Thyroid gland (tissue), 4 donors: Measurements from ENCODE around the gene S100A3. TPM values are rescaled to one million over a fixed set of nuclear protein-coding genes. Genes with fewer than 3 reads are reported as not detected.

ENCODE experiments used
- DNase-seq, 2 donors: peaks; one replicate each; pipeline ENCODE4 v3.0.0-alpha.2; 2019
- H3K27ac ChIP-seq, 3 donors: fragments of 200-600 bp; sonication (generic); 1 replicate in 2 of 3; 2 replicates in 1 of 3; pipeline ENCODE4 v1.5.1; 2016 to 2019; ENCODE audit warnings: mild to moderate bottlenecking in 1 of 3, moderate library complexity in 1 of 3
- H3K27me3 ChIP-seq: fragments of 200-600 bp; sonication (generic); one replicate; pipeline ENCODE4 v1.5.1; 2019
- H3K36me3 ChIP-seq, 2 donors: fragments of 200-600 bp; sonication (generic); one replicate each; pipeline ENCODE4 v1.5.1; 2016 to 2019
- H3K4me1 ChIP-seq, 2 donors: fragments of 200-600 bp; sonication (generic); one replicate each; pipeline ENCODE4 v1.5.1; 2017 to 2019
- H3K4me3 ChIP-seq, 3 donors: fragments of 200-600 bp; sonication (generic); replicated peaks in 1 of 3; 1 replicate in 2 of 3; 2 replicates in 1 of 3; pipeline ENCODE4 v1.5.1; 2016; ENCODE audit warnings: mild to moderate bottlenecking in 1 of 3
- H3K9me3 ChIP-seq: fragments of 200-600 bp; sonication (generic); one replicate; pipeline ENCODE4 v1.5.1; 2017
- POLR2A ChIP-seq, 2 donors: fragments of 450-650 bp; IDR thresholded peaks; one replicate each; pipeline ENCODE4 v1.6.1; 2017; ENCODE audit warnings: antibody characterized with exemption in 2 of 2, mild to moderate bottlenecking in 2 of 2, moderate library complexity in 1 of 2
- WGBS, 2 donors: methylation state at CpG; one replicate each; pipeline ENCODE4 v1.1.5; 2017; 5-methylcytosine and 5-hydroxymethylcytosine counted together
- intact Hi-C: fragments of 100-400 bp; cut with DNase I; formaldehyde crosslinking; loops from one replicate; pipeline ENCODE4 v1.15.1; 2023
- total RNA-seq, 4 donors: library from RNA; depleted of rRNA; stranded (reverse); fragments of >200 nt; gene quantifications; one replicate each; pipeline ENCODE4 v1.2.3, GENCODE V29; 2016
- TF ChIP-seq, protein P1 (sequence below), 6 experiments: fragments of 200-600 bp in 3 of 6; fragments of 450-650 bp in 3 of 6; sonication (generic) in 3 of 6; IDR thresholded peaks; one replicate each; pipeline ENCODE4 v1.5.1; 2016 to 2019; ENCODE audit warnings: antibody characterized with exemption in 6 of 6, mild to moderate bottlenecking in 2 of 6, inconsistent platforms in 1 of 6, moderate library complexity in 1 of 6

Gene S100A3
- total RNA-seq, 4 donors from 2014 or later, result 0.83 to 1.7 TPM; not detected in 2

DNA sequence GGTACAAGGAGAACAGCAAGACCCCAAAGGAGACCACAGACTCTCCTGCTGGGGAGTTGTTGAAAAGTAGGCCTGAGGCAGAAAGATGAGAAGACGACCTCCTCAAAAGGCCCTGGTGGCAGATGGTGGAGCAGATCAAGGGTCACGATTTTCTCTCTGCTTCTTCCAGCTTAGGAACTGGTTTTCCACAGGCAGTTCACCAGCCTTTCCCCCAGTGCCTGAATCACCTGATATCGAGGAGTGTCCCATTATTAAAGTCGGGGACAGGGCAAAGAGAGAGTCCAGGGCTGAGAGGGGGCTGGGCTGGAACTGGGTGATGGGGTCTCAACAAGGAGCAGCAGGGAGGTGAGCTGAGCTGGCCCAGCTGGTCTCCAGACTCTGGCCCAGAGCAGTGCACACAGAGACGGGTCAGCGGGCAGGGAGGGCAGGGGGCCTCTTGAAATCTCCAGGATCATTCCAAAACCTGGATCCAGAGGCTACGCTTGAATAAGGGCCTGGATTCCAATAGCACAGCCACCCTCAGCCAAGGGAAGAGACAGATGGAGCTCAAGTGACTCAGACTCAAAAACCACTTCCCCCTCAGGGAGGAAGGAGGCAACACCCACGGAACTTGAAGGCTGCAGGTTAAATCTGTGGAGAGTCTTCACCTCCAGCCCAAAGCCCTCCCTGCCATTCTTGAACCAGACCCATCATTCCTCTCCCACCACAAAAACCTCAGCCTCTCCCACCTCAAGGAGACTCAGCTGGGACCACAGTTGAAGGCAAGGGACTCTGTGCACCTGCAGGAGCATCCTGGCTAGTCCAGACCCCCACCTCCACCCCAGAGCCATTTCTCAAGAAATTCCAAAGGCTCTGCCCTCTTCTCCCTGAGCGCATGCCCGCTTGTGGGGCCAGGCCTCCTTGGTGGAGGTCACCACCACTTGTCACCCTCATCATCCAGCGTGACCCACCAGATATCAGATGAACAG is 8.4 kb downstream of the S100A3 start, which contains the start of gene S100A5:
S100A5 (minus strand) TSS at position 541 of the 968 bp plus-strand sequence. CDS start 743 bp downstream, outside the sequence.
- Histone ChIP-seq H3K9me3 (no peaks in the 10 kb centered on the region), H3K4me1 (peaks cover 34 to 74% of the 10 kb centered on the region in 2 donors), H3K4me3 (no peak within 1 kb of the TSS), H3K27me3 (no peaks in the 10 kb centered on the region), H3K27ac (peak within 1 kb of the TSS; percentile 66 to 87 (median 81)), H3K36me3 (no peaks in the 10 kb centered on the region)
- TF ChIP-seq, protein P1, sequence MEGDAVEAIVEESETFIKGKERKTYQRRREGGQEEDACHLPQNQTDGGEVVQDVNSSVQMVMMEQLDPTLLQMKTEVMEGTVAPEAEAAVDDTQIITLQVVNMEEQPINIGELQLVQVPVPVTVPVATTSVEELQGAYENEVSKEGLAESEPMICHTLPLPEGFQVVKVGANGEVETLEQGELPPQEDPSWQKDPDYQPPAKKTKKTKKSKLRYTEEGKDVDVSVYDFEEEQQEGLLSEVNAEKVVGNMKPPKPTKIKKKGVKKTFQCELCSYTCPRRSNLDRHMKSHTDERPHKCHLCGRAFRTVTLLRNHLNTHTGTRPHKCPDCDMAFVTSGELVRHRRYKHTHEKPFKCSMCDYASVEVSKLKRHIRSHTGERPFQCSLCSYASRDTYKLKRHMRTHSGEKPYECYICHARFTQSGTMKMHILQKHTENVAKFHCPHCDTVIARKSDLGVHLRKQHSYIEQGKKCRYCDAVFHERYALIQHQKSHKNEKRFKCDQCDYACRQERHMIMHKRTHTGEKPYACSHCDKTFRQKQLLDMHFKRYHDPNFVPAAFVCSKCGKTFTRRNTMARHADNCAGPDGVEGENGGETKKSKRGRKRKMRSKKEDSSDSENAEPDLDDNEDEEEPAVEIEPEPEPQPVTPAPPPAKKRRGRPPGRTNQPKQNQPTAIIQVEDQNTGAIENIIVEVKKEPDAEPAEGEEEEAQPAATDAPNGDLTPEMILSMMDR (IDR thresholded peaks at IDR 0.05), result no peak
- peak in 1 of 2 donors; percentile 42 for TF ChIP-seq POLR2A (IDR thresholded peaks at IDR 0.05)
- DNase-seq, result peak; percentile 80 to 81
- intact Hi-C loops, result no loop called here
- 58 to 59% methylated on average over 10 to 11 of the region's 11 CpGs for WGBS, 2 donors

DNA sequence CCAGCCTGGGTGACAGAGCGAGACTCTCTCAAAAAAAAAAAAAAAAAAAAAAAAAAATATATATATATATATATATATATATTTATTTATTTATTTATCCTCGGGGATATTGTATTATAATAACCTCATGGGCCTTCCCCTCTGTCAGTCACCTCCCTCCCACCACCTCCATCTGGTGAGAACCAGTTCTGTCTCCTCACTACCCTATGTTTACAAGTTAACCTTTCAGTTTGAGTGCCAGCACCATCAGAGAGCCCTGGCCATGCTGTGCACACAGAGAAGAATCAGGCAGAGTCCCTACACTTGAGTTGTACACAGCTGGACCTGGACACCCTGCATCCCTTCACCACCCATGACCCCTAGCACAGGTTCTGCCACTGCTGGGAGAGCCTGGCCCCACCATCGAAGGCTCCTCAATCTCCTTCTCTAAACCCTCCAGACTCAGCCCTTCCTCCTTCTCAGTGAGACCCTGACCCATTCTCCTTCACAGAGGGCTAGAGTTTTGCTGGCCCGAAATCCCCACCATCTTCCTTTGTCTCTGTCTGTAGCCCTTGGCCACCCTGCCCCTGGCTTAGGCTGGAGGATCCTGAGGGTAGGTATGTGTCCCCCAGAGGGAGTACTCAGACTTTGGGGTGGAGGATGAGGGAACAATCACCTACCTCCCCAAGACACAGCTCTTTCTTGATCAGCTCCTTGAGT is 9.5 kb downstream of the S100A3 start:
- DNase-seq, result peak; percentile 27 to 54
- Histone ChIP-seq H3K36me3 (no peaks in the 10 kb centered on the region), H3K4me3 (no peak overlapping the region), H3K4me1 (peaks cover 34 to 68% of the 10 kb centered on the region in 2 donors), H3K27ac (peak overlapping the region; percentile 66 to 87 (median 81)), H3K27me3 (no peaks in the 10 kb centered on the region), H3K9me3 (no peaks in the 10 kb centered on the region)
- intact Hi-C loops, result no loop called here
- 79 to 84% methylated on average over 4 of the region's 4 CpGs for WGBS, 2 donors
- no peak for TF ChIP-seq POLR2A (IDR thresholded peaks at IDR 0.05)
- TF ChIP-seq, protein P1 (IDR thresholded peaks at IDR 0.05), result no peak

DNA sequence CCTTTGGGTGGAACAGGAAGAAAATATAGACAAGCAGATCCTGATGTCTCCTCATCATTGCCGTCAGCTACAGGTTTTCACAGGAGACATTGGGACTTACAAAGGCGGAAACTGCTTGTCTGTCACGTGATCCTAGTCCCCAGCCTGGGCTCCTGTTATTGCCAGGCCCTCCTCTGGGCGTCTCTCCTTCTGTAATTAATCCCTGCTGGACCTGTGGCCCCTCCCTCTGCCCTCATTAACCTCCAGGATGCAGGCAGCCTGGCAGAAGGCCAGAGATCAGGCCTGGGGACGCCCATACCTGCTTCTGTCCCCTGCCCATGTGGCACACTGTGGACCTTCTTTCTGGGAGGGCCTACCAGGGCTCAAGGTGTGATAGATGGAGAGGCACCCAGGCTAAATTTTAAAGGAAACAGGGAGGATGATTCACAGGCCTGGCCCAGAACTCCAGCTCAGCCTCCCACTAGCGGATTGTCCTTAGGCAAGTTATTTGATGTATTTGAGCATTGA is 10.7 kb downstream of the S100A3 start:
- no peak for TF ChIP-seq POLR2A (IDR thresholded peaks at IDR 0.05)
- TF ChIP-seq, protein P1 (IDR thresholded peaks at IDR 0.05), result no peak
- Histone ChIP-seq H3K4me1 (peaks cover 38 to 68% of the 10 kb centered on the region in 2 donors), H3K4me3 (no peak overlapping the region), H3K27me3 (no peaks in the 10 kb centered on the region), H3K27ac (no peak overlapping the region), H3K36me3 (no peaks in the 10 kb centered on the region), H3K9me3 (no peaks in the 10 kb centered on the region)
- 86 to 93% methylated on average over 4 to 6 of the region's 6 CpGs for WGBS, 2 donors
- intact Hi-C loops, result no loop called here
- DNase-seq, result no peak

DNA sequence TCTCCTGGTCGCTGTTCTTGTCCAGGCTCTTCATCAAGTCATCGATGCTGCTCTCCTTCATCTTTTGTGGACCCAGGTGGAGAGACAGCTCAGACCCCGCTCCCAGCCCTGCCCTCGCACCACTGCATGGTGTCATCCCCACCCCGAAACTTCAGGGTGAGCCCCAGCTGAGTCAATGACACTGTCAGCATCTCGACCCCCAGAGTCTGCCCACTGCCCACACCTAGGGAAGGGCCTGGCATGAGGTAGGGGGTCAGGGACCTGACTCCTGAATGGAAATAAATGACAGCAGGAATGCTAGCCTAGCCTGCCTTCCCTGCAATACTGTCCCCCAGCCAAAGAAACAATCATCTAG is 11.7 kb downstream of the S100A3 start:
- Histone ChIP-seq H3K9me3 (no peaks in the 10 kb centered on the region), H3K27me3 (no peaks in the 10 kb centered on the region), H3K4me3 (no peak overlapping the region), H3K36me3 (no peaks in the 10 kb centered on the region), H3K4me1 (peaks cover 45 to 68% of the 10 kb centered on the region in 2 donors), H3K27ac (peak overlapping the region in 2 of 3 donors; percentile 12 to 98)
- intact Hi-C loops, result no loop called here
- no peak for DNase-seq
- TF ChIP-seq, protein P1 (IDR thresholded peaks at IDR 0.05), result no peak
- TF ChIP-seq POLR2A (IDR thresholded peaks at IDR 0.05), result no peak
- WGBS, 2 donors, result 93 to 95% methylated on average over 6 of the region's 6 CpGs
